ENCODE results near the gene RAB40B.

The RAB40B gene

DNA sequence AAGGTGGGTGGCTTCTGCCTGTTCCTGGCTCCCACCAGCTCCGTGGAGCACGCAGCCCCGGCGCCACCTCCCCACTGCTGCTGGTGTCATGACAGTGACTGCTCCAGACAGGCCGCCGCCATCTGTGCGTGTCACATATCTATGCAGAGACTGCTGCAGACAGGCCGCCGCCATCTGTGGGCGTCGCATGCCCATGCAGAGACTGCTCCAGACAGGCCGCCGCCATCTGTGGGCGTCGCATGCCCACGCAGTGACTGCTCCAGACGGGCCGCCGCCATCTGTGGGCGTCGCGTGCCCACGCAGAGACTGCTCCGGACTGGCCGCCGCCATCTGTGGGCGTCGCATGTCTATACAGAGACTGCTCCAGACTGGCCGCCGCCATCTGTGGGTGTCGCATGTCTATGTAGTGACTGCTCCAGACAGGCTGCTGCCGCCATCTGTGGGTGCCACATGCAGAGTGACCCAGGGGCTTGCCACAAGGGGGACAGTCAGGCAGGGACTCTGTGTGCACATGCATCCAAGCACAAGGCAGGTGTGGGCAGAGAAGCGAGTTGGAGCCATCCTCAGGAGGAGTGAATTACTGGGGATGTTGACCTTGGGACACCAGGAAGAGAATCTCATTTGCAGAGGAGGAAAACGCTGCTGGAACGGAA, 14.7 kb upstream of the RAB40B start:
- no peak for TF ChIP-seq TEAD4 (IDR thresholded peaks at IDR 0.05)

DNA sequence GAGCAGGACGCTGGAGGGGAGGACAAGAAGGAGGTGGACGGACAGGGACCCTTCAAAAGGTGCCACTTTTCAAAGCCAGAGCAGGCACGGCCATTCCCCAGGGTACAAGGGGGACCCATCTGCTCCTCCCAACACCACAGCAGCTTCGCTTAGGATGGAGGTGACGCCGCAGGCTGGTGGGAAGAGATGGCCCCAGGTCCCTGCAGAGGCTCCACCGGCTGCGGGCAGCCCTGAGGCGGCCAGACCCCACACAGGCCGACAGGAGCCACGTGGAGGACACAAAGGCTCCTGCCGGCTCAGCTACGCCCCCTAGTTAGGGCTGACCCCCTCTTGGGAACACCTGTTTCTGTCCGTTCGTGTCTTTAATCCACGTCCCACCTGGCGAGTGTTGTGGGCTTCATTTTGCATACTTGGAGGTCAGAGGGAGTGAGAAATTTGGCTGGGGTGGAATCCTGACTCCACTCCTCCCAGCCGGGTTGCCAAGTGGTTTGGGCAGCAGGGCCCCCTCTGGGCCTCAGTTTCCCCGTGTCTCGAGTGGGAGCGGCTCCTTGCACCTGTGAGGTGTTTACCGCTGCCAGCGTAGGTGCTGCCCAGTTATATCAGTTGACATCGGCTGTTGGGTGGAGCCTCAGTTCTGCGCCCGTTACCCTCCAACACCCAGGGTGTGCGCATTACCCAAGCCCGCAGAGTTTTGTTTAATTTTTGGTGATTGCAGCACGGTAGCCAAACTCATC, 12.2 kb upstream of the RAB40B start:
- TF ChIP-seq NFIC (IDR thresholded peaks at IDR 0.05) (no peak), TAF1 (IDR thresholded peaks at IDR 0.05; ENCODE audit: low read depth) (no peak)

DNA sequence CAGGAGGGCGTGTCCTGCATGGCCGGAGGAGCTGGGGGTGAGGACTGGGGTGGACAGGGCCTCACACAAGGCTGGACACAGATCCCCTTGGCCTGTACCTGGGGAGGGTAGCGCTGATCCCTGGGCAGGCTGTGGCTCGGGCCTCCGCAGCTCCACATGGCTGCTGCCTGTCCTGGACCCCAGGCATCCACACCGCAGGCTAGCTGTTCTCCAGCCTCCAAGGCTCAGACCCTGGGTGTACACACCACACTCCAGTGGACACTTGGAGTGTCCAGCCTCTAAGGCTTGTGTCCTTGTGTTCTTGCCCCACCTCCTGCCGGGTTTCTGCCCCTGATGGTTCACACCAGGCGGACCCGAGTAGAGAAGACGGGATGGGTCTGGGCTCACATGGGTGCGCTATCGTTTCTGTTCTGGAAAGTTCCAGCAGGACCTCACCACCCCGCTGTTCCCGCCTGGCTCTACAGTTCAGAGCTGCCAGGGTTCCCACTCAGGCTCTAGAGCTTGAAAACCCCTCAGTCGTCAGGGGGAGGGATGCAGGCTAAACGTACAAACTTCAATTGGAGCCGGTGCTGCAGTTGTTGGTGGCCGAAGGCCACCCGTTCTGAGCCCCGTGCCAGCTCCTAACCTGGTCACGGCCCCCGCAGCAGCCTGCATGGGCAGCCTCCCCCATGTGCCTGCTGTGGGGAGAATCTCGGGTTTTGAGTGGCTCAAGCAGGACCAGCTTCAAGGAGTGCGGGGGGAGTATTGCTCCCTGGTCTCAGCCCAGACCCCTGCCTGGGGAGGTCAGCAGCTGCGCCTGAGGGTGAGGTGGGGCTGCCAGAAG, 11.4 kb upstream of the RAB40B start:
- TF ChIP-seq TCF12 (IDR thresholded peaks at IDR 0.05; ENCODE audit: low read depth) (no peak), FOXM1 (IDR thresholded peaks at IDR 0.05; ENCODE audit: borderline replicate concordance, low read depth) (no peak), ZBTB7A (IDR thresholded peaks at IDR 0.05; ENCODE audit: low read depth) (no peak), TAF1 (IDR thresholded peaks at IDR 0.05; ENCODE audit: low read depth) (no peak), CREB1 (IDR thresholded peaks at IDR 0.05; ENCODE audit: low read depth) (no peak), YY1 (IDR thresholded peaks at IDR 0.05; ENCODE audit: low read depth) (no peak), EGR1 (IDR thresholded peaks at IDR 0.05) (no peak), TEAD4 (IDR thresholded peaks at IDR 0.05) (no peak), EP300 (IDR thresholded peaks at IDR 0.05; ENCODE audit: borderline replicate concordance) (no peak)
- TF ChIP-seq, protein P1, sequence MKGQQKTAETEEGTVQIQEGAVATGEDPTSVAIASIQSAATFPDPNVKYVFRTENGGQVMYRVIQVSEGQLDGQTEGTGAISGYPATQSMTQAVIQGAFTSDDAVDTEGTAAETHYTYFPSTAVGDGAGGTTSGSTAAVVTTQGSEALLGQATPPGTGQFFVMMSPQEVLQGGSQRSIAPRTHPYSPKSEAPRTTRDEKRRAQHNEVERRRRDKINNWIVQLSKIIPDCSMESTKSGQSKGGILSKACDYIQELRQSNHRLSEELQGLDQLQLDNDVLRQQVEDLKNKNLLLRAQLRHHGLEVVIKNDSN (IDR thresholded peaks at IDR 0.05) = no peak

DNA sequence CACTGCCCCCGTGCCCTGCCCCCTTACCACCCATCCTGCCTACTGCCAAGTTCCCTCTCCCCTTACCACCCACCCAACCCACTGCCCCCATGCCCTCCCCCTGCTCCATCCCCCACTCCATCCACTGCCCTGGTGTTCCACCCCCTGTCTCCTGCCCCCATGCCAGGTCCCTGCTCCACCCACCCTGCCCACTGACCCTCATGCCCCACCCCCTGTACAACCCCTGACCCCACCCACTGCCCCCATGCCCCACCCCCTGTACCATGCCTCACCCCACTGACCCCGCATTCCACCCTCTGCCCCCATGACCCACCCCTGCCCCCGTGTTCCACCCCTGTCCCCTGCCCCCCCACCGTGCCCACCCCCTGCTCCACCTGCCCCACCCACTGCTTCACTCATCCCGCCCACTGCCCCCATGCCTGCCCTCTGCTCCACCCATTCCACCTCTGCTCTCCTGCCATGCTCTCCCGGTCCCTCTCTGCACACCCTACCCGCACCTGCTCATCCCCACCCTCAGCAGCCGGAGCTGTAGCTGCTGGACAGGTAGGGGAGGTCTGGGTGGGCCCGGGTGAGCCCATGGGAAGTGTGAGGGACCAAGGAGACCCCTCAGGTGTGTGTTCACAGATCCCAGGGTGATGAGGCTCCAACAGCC, 10.7 kb upstream of the RAB40B start:
- no peak for TF ChIP-seq YY1 (IDR thresholded peaks at IDR 0.05; ENCODE audit: low read depth)

DNA sequence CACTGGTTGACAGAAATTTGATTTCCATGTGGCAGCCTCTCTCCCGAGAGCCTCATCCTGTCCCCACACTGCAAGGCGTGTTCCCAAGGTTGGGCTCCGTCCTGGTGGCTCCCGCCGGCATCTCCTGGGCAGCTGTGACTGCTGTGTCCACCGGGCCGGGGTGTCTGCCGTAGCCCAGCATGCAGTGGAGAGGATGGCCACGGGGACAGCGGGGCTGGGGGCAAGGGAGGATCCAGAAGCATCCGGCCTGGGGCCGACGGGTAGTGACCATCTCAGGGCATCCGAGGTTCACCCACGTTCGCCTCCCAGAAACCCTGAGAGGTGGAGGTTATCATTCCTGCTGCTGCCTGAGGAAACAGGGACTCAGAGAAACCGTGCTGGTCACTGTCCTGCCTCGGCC, 7.3 kb upstream of the RAB40B start:
- TF ChIP-seq EP300 (IDR thresholded peaks at IDR 0.05; ENCODE audit: borderline replicate concordance) (no peak), CEBPB (IDR thresholded peaks at IDR 0.05) (no peak), TAF1 (IDR thresholded peaks at IDR 0.05; ENCODE audit: low read depth) (no peak), NFIC (IDR thresholded peaks at IDR 0.05) (no peak), RAD21 (IDR thresholded peaks at IDR 0.05; ENCODE audit: low read depth) (no peak), TEAD4 (IDR thresholded peaks at IDR 0.05) (no peak), ZBTB7A (IDR thresholded peaks at IDR 0.05; ENCODE audit: low read depth) (no peak), EGR1 (IDR thresholded peaks at IDR 0.05) (no peak), TCF12 (IDR thresholded peaks at IDR 0.05; ENCODE audit: low read depth) (no peak), CREB1 (IDR thresholded peaks at IDR 0.05; ENCODE audit: low read depth) (no peak), YY1 (IDR thresholded peaks at IDR 0.05; ENCODE audit: low read depth) (no peak), FOXM1 (IDR thresholded peaks at IDR 0.05; ENCODE audit: borderline replicate concordance, low read depth) (no peak)
- TF ChIP-seq, protein P2, sequence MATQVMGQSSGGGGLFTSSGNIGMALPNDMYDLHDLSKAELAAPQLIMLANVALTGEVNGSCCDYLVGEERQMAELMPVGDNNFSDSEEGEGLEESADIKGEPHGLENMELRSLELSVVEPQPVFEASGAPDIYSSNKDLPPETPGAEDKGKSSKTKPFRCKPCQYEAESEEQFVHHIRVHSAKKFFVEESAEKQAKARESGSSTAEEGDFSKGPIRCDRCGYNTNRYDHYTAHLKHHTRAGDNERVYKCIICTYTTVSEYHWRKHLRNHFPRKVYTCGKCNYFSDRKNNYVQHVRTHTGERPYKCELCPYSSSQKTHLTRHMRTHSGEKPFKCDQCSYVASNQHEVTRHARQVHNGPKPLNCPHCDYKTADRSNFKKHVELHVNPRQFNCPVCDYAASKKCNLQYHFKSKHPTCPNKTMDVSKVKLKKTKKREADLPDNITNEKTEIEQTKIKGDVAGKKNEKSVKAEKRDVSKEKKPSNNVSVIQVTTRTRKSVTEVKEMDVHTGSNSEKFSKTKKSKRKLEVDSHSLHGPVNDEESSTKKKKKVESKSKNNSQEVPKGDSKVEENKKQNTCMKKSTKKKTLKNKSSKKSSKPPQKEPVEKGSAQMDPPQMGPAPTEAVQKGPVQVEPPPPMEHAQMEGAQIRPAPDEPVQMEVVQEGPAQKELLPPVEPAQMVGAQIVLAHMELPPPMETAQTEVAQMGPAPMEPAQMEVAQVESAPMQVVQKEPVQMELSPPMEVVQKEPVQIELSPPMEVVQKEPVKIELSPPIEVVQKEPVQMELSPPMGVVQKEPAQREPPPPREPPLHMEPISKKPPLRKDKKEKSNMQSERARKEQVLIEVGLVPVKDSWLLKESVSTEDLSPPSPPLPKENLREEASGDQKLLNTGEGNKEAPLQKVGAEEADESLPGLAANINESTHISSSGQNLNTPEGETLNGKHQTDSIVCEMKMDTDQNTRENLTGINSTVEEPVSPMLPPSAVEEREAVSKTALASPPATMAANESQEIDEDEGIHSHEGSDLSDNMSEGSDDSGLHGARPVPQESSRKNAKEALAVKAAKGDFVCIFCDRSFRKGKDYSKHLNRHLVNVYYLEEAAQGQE (IDR thresholded peaks at IDR 0.05; ENCODE audit: low read depth) = no peak
- TF ChIP-seq, protein P1 (IDR thresholded peaks at IDR 0.05) = no peak
- TF ChIP-seq, protein P3, sequence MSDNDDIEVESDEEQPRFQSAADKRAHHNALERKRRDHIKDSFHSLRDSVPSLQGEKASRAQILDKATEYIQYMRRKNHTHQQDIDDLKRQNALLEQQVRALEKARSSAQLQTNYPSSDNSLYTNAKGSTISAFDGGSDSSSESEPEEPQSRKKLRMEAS (IDR thresholded peaks at IDR 0.05) = no peak

DNA sequence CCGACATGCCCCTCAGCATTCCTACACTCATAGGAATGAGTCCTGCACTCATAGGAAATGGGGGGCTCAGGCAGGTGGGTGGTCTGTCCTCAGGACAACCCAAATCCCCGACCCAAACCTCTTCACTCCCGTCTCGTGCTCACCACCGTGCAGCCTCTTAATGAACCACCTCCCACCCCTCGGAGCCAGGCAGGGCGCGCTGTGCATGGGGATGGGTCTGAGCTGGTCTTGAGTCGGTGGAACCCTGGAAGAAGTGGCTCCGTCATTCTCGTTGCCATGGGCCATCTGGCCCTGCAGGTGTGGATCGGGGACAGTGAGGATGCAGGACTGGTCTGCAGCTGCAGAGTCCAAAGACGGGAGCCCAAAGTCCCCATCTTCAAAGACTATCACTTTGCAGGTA, 6.4 kb upstream of the RAB40B start:
- TF ChIP-seq YY1 (IDR thresholded peaks at IDR 0.05; ENCODE audit: low read depth) = no peak
- TF ChIP-seq, protein P1 (IDR thresholded peaks at IDR 0.05) = no peak
- TF ChIP-seq, protein P3 (IDR thresholded peaks at IDR 0.05) = no peak
- TF ChIP-seq, protein P2 (IDR thresholded peaks at IDR 0.05; ENCODE audit: low read depth) = no peak
- no peak for TF ChIP-seq FOXM1 (IDR thresholded peaks at IDR 0.05; ENCODE audit: borderline replicate concordance, low read depth)

All from Ishikawa (cell line).